ENCODE results near the gene RAD23B.

GRCh38 chr9:107378006-107378405 lies 94.9 kb downstream of the RAD23B start:
- TF ChIP-seq, protein P1, sequence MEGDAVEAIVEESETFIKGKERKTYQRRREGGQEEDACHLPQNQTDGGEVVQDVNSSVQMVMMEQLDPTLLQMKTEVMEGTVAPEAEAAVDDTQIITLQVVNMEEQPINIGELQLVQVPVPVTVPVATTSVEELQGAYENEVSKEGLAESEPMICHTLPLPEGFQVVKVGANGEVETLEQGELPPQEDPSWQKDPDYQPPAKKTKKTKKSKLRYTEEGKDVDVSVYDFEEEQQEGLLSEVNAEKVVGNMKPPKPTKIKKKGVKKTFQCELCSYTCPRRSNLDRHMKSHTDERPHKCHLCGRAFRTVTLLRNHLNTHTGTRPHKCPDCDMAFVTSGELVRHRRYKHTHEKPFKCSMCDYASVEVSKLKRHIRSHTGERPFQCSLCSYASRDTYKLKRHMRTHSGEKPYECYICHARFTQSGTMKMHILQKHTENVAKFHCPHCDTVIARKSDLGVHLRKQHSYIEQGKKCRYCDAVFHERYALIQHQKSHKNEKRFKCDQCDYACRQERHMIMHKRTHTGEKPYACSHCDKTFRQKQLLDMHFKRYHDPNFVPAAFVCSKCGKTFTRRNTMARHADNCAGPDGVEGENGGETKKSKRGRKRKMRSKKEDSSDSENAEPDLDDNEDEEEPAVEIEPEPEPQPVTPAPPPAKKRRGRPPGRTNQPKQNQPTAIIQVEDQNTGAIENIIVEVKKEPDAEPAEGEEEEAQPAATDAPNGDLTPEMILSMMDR (IDR thresholded peaks at IDR 0.05 in 2 of 3, conservative IDR thresholded peaks at IDR 0.05 in 1 of 3; ENCODE audit: borderline replicate concordance in 1 of 3, insufficient read depth in 1 of 3, low read depth in 2 of 3, low read length in 2 of 3), result no peak
- TF ChIP-seq ELF1 (IDR thresholded peaks at IDR 0.05; ENCODE audit: borderline replicate concordance, low read depth), result no peak
- no peak for TF ChIP-seq POLR2AphosphoS5 (IDR thresholded peaks at IDR 0.05; ENCODE audit: low read depth, low read length)
- no peak for TF ChIP-seq REST (IDR thresholded peaks at IDR 0.05; ENCODE audit: low read depth)
- TF ChIP-seq EZH2 (IDR thresholded peaks at IDR 0.05), result no peak
- no peak for TF ChIP-seq EGR1 (IDR thresholded peaks at IDR 0.05; ENCODE audit: low read depth)
